ENCODE measurements around the gene MRPL36.
A peak's percentile ranks its signal among the peaks of the same experiment; 100 is the strongest.

Gene MRPL36

GRCh38 chr5:1782385-1783215, 17.0 kb downstream of the MRPL36 start:
- DNase-seq: peak; percentile 44

- no peak for DNase-seq
Observed at GRCh38 chr5:1781726-1782384, 17.8 kb downstream of the MRPL36 start.

GRCh38 chr5:1781107-1781506, 18.5 kb downstream of the MRPL36 start:
- no peak for DNase-seq

GRCh38 chr5:1780614-1780930, 19.1 kb downstream of the MRPL36 start:
- DNase-seq: no peak

GRCh38 chr5:1779782-1780613, 19.6 kb downstream of the MRPL36 start:
- DNase-seq: no peak

GRCh38 chr5:1779021-1779680, 20.5 kb downstream of the MRPL36 start:
- no peak for DNase-seq

- DNase-seq: no peak
Observed at GRCh38 chr5:1778138-1779020, 21.3 kb downstream of the MRPL36 start.

GRCh38 chr5:1777281-1778137, 22.1 kb downstream of the MRPL36 start:
- DNase-seq: no peak

GRCh38 chr5:1776831-1777230, 22.8 kb downstream of the MRPL36 start:
- no peak for DNase-seq

GRCh38 chr5:1772634-1773033, 27.0 kb downstream of the MRPL36 start:
- no peak for DNase-seq

GRCh38 chr5:1771149-1772065, 28.2 kb downstream of the MRPL36 start:
- no peak for DNase-seq

GRCh38 chr5:1770443-1770802, 29.2 kb downstream of the MRPL36 start:
- no peak for DNase-seq

GRCh38 chr5:1769752-1770442, 29.7 kb downstream of the MRPL36 start:
- no peak for DNase-seq

GRCh38 chr5:1769017-1769640, 30.5 kb downstream of the MRPL36 start:
- no peak for DNase-seq

GRCh38 chr5:1768283-1769000, 31.2 kb downstream of the MRPL36 start:
- DNase-seq: no peak

GRCh38 chr5:1767524-1768282, 31.9 kb downstream of the MRPL36 start:
- DNase-seq: no peak

- DNase-seq: no peak
Observed at GRCh38 chr5:1765880-1766235, 33.8 kb downstream of the MRPL36 start.

Measured in right kidney (tissue), 1 donor.